B cell (primary cell): ENCODE results near the gene GCN1. TPM values are rescaled to one million over a fixed set of nuclear protein-coding genes. Genes with fewer than 3 reads are reported as not detected.

Experiments
- ATAC-seq: fragments of 200-7000 bp; cut with Tn5 transposase; one replicate; pipeline ENCODE4 v1.10.0; 2021; ENCODE audit warnings: low read depth, mild to moderate bottlenecking, moderate number of reproducible peaks, moderate library complexity
- CTCF ChIA-PET: fragments of 350-600 bp; sonication (Branson Sonifier 250); formaldehyde crosslinking; loops from one replicate; lab custom pipeline; 2021; ENCODE audit warnings: antibody characterized with exemption, inconsistent platforms; lab: Charles Lee
- POLR2A ChIA-PET: fragments of 350-600 bp; sonication (Branson Sonifier 250); formaldehyde crosslinking; loops from one replicate; lab custom pipeline; 2021; ENCODE audit warnings: antibody characterized with exemption; lab: Charles Lee
- DNase-seq: peaks from one replicate; pipeline ENCODE4 v3.0.0; 2013
- H2AFZ ChIP-seq: 2 replicates; pipeline ENCODE4 v1.6.1; 2012; ENCODE audit warnings: mild to moderate bottlenecking, low read depth, low read length; ENCODE audit not compliant: insufficient read depth, poor library complexity, severe bottlenecking
- H3K27ac ChIP-seq, 2 donors: 1 replicate in 1 of 2; 2 replicates in 1 of 2; pipeline ENCODE4 v1.5.1; 2012 to 2013; ENCODE audit warnings: low read length in 2 of 2, mild to moderate bottlenecking in 2 of 2, moderate library complexity in 1 of 2
- H3K27me3 ChIP-seq, 4 experiments: fragments of 200-600 bp in 1 of 4; sonication (generic) in 1 of 4; replicated peaks in 1 of 4; 1 replicate in 2 of 4; 2 replicates in 2 of 4; pipeline versions ENCODE4 v1.6.1 to v1.7.0; 2013 to 2016; ENCODE audit warnings: low read length in 3 of 4, mild to moderate bottlenecking in 2 of 4, mixed read lengths in 1 of 4, moderate library complexity in 1 of 4; ENCODE audit not compliant: insufficient read depth in 4 of 4, control insufficient read depth in 3 of 4; ENCODE audit errors: control extremely low read depth in 1 of 4
- H3K36me3 ChIP-seq, 2 experiments: replicated peaks in 1 of 2; 1 replicate in 1 of 2; 2 replicates in 1 of 2; pipeline versions ENCODE4 v1.6.1 to v1.7.1; 2013; ENCODE audit warnings: low read length in 1 of 2; ENCODE audit not compliant: insufficient read depth in 2 of 2, control insufficient read depth in 1 of 2; ENCODE audit errors: control extremely low read depth in 1 of 2, extremely low read depth in 1 of 2
- H3K4me1 ChIP-seq, 2 donors: fragments of 200-600 bp in 1 of 2; sonication (generic) in 1 of 2; 1 replicate in 1 of 2; 2 replicates in 1 of 2; pipeline versions ENCODE4 v1.5.1 to v1.6.1; 2013 to 2017; ENCODE audit warnings: low read length in 2 of 2; ENCODE audit not compliant: control insufficient read depth in 2 of 2, insufficient read depth in 2 of 2
- H3K4me2 ChIP-seq: replicated peaks from 2 replicates; pipeline ENCODE3; 2012; ENCODE audit warnings: mild to moderate bottlenecking, low read depth, low read length; ENCODE audit not compliant: poor library complexity, severe bottlenecking
- H3K4me3 ChIP-seq, 5 experiments: fragments of 200-600 bp in 1 of 5; sonication (generic) in 1 of 5; 1 replicate in 3 of 5; 2 replicates in 2 of 5; pipeline versions ENCODE4 v1.5.1 to v1.7.0; 2011 to 2016; ENCODE audit warnings: low read length in 4 of 5, mild to moderate bottlenecking in 4 of 5, low read depth in 2 of 5, control low read depth in 1 of 5, moderate library complexity in 1 of 5; ENCODE audit not compliant: insufficient read depth in 1 of 5; ENCODE audit errors: control extremely low read depth in 1 of 5, extremely low read depth in 1 of 5
- H3K79me2 ChIP-seq: fragments of 200-600 bp; sonication (generic); one replicate; pipeline ENCODE4 v1.6.0; 2016; ENCODE audit warnings: low read length; ENCODE audit not compliant: control insufficient read depth, insufficient read depth
- H3K9ac ChIP-seq: fragments of 200-600 bp; sonication (generic); 2 replicates; pipeline ENCODE4 v1.6.1; 2017; ENCODE audit warnings: mild to moderate bottlenecking, low read length, moderate library complexity
- H3K9me3 ChIP-seq, 3 donors: one replicate each; pipeline versions ENCODE4 v1.6.1 to v1.7.1; 2013; ENCODE audit warnings: low read length in 2 of 3; ENCODE audit not compliant: control insufficient read depth in 2 of 3, insufficient read depth in 1 of 3; ENCODE audit errors: control extremely low read depth in 1 of 3
- H4K20me1 ChIP-seq: 2 replicates; pipeline ENCODE4 v1.6.0; 2012; ENCODE audit warnings: mild to moderate bottlenecking, low read length; ENCODE audit not compliant: insufficient read depth, control insufficient read depth, poor library complexity, severe bottlenecking
- H3K27ac Mint-ChIP-seq: one replicate; pipeline ENCODE4 v1.8.0; 2021; ENCODE audit warnings: mixed read lengths
- H3K27me3 Mint-ChIP-seq: one replicate; pipeline ENCODE4 v1.8.0; 2021; ENCODE audit warnings: mixed read lengths
- H3K4me1 Mint-ChIP-seq: one replicate; pipeline ENCODE4 v1.8.0; 2021; ENCODE audit warnings: mixed read lengths
- H3K4me3 Mint-ChIP-seq: one replicate; pipeline ENCODE4 v1.8.0; 2021; ENCODE audit warnings: mixed read lengths
- H3K9me3 Mint-ChIP-seq: one replicate; pipeline ENCODE4 v1.8.0; 2022; ENCODE audit warnings: mixed read lengths; ENCODE audit not compliant: insufficient read depth
- EZH2 ChIP-seq: IDR thresholded peaks from 2 replicates; pipeline ENCODE4 v1.6.1; 2012; ENCODE audit warnings: borderline replicate concordance, low read depth, mild to moderate bottlenecking, moderate library complexity, low read length; ENCODE audit not compliant: insufficient read depth, poor library complexity, severe bottlenecking
- WGBS: methylation state at CpG from one replicate; pipeline ENCODE4 v1.1.5; 2013; ENCODE audit warnings: missing lambda C conversion rate; ENCODE audit not compliant: insufficient coverage; 5-methylcytosine and 5-hydroxymethylcytosine counted together
- intact Hi-C: fragments of 100-400 bp; cut with micrococcal nuclease; formaldehyde crosslinking; loops from one replicate; pipeline ENCODE4 v1.10.0; 2022
- polyA plus RNA-seq: library from polyadenylated mRNA; depleted of rRNA; stranded (reverse); fragments of >200 nt; gene quantifications from 2 replicates; pipeline ENCODE4 v1.2.3, GENCODE V29; 2012
- total RNA-seq, 2 donors: library from RNA; stranded (reverse); fragments of 120-200 nt in 1 of 2; gene quantifications; 1 replicate in 1 of 2; 2 replicates in 1 of 2; pipeline versions ENCODE4 v1.2.3 to v1.2.4, GENCODE V29; 2013 to 2022
- TF ChIP-seq, protein P1 (sequence below): fragments of 200-600 bp; IDR thresholded peaks from one replicate; pipeline ENCODE4 v1.8.0; 2022; ENCODE audit warnings: antibody characterized with exemption, mild to moderate bottlenecking

GCN1 gene
- total and polyA plus RNA-seq, 2 donors (not counting 1 experiment from before 2014, with no cell fraction given) = 41.3 to 127 TPM

DNA sequence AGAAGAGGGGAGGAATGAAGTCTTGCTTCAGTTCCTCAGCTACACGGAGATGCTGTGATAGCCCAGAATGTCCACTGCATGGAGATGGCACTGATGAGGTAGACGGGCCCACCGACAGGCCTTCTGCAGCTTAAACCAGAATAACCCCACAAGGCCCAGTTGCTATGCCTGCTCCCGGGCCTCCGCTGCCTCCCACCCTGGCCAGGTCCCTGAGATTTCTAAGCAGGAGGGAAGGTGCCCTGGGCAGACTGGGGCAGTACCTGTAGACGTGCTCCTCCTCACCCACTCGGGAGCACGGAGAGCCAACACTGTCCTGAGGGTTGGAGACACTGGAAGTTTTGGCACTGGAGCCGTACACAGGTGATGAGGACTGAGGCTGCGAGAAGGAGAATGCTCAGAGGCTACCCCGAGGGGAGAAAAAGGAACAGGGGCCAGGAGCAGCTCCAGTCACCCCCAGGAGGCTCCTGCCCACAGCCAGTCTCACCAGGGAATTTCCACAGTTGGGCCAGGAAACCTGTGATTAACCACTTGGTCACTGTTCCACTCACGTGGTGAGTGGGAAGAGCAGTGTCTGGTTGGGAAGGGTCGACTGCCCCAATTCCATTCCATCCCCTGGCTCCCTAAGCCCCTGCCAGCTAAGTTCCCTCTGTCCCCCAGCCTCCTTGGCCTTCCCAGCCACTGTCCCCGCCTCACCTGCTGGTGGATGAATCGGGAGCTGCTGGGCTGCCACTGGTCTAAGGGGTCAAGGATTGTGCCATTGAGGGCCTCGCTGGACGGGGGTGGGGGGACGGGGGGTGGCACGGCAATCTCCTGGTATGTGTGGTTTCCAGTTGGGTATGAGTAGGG, 29.2 kb upstream of the GCN1 start:
- peaks cover 28% of the 10 kb centered on the region for H3K4me1 Mint-ChIP-seq
- H3K9me3 ChIP-seq = peaks cover 0 to 8% (median 0%) of the 10 kb centered on the region in 3 donors
- H4K20me1 ChIP-seq = no peaks in the 10 kb centered on the region
- ChIA-PET POLR2A (no interaction called here), CTCF (interaction anchor here (11.5 kb wide), 1 partner anchor 42 kb away, joined by 313 read pairs; the partner anchor contains the start of gene PXN)
- peaks cover 28 to 30% of the 10 kb centered on the region in 2 donors for H3K4me1 ChIP-seq
- no peaks in the 10 kb centered on the region for H3K79me2 ChIP-seq
- H3K27ac ChIP-seq = no peak overlapping the region
- 96% methylated on average over 17 of the region's 19 CpGs for WGBS
- DNase-seq (no peak), ATAC-seq (no peak)
- peaks cover 18% of the 10 kb centered on the region for H3K27me3 Mint-ChIP-seq
- H3K27me3 ChIP-seq = peaks cover 0 to 43% (median 10%) of the 10 kb centered on the region in 4 experiments
- no peak overlapping the region for H3K4me3 ChIP-seq
- no peak overlapping the region for H3K27ac Mint-ChIP-seq
- no peaks in the 10 kb centered on the region for H3K36me3 ChIP-seq
- intact Hi-C loops = no loop called here
- no peak for TF ChIP-seq EZH2
- TF ChIP-seq, protein P1, sequence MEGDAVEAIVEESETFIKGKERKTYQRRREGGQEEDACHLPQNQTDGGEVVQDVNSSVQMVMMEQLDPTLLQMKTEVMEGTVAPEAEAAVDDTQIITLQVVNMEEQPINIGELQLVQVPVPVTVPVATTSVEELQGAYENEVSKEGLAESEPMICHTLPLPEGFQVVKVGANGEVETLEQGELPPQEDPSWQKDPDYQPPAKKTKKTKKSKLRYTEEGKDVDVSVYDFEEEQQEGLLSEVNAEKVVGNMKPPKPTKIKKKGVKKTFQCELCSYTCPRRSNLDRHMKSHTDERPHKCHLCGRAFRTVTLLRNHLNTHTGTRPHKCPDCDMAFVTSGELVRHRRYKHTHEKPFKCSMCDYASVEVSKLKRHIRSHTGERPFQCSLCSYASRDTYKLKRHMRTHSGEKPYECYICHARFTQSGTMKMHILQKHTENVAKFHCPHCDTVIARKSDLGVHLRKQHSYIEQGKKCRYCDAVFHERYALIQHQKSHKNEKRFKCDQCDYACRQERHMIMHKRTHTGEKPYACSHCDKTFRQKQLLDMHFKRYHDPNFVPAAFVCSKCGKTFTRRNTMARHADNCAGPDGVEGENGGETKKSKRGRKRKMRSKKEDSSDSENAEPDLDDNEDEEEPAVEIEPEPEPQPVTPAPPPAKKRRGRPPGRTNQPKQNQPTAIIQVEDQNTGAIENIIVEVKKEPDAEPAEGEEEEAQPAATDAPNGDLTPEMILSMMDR = no peak
- H3K9ac ChIP-seq = no peak overlapping the region
- H3K9me3 Mint-ChIP-seq = no peaks in the 10 kb centered on the region
- no peak overlapping the region for H2AFZ ChIP-seq
- H3K4me3 Mint-ChIP-seq = no peak overlapping the region
- no peak overlapping the region for H3K4me2 ChIP-seq
